ENCODE measurements around the gene TRNP1. TPM values are rescaled to one million over a fixed set of nuclear protein-coding genes. Genes with fewer than 3 reads are reported as not detected.

TRNP1 gene
- total RNA-seq, 1 donor from 2014 or later = 37.6 TPM

DNA sequence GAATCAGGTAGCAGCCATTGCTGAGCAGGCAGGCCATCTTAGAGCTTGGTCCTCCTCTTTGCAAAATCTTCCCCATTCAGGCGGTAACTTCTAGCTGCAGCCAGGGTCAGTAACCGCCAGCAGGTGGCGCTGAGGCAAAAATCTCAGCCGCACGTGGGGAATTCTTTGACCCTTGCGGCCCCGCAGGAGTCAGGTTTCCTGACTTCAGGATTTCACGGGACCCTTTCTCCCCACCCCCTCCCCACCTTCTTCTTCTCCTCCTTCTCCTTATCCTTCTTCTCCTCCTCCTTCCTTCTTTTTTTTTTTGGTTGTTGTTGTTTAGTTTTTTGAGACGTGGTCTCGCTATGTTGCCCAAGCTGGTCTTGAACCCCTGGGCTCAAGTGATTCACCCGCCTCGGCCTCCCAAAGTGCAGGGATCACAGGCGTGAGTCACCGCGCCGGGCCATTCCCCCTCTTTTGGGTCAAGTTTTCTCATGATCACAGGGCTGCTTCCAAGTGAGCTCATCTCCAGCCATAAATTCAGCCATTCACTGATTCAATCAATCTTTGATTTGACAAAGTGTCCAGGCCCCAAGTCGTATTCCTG lies 52.6 kb downstream of the TRNP1 start:
- Histone ChIP-seq H3K9me3 (no peaks in the 10 kb centered on the region), H3K4me1 (peaks cover 5 to 7% of the 10 kb centered on the region in 2 donors), H3K4me3 (no peak overlapping the region), H3K36me3 (no peaks in the 10 kb centered on the region), H3K27me3 (no peaks in the 10 kb centered on the region), H3K27ac (no peak overlapping the region)
- TF ChIP-seq, protein P1, sequence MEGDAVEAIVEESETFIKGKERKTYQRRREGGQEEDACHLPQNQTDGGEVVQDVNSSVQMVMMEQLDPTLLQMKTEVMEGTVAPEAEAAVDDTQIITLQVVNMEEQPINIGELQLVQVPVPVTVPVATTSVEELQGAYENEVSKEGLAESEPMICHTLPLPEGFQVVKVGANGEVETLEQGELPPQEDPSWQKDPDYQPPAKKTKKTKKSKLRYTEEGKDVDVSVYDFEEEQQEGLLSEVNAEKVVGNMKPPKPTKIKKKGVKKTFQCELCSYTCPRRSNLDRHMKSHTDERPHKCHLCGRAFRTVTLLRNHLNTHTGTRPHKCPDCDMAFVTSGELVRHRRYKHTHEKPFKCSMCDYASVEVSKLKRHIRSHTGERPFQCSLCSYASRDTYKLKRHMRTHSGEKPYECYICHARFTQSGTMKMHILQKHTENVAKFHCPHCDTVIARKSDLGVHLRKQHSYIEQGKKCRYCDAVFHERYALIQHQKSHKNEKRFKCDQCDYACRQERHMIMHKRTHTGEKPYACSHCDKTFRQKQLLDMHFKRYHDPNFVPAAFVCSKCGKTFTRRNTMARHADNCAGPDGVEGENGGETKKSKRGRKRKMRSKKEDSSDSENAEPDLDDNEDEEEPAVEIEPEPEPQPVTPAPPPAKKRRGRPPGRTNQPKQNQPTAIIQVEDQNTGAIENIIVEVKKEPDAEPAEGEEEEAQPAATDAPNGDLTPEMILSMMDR (IDR thresholded peaks at IDR 0.05) = peak; percentile 58 to 88 (median 81)
- intact Hi-C loops (cut with DNase I) = loop anchor here (10.0 kb wide), 1 partner anchor 239 kb away; no protein-coding TSS in a partner anchor
- peak in 1 of 2 donors; percentile 80 for DNase-seq (ENCODE audit: low spot score in 2 of 2)

DNA sequence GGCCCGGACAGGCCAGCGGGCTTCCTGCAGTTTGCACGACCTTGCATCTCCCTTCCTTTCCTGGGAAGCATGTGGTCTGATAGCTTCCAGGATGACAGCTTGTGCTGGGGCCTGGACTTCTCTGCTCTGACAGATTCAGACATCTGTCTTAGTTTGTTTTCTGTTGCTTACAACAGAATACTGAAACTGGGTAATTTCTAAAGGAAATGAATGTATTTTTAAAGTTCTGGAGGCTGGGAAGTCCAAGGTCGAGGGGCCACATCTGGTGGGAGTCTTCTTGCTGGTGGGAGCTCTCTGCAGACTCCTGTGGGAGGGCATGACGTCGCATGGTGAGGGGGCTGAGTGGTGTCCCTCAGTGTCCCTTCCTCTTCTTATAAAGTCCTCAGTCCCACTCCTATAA lies 54.4 kb downstream of the TRNP1 start:
- intact Hi-C loops (cut with DNase I) = loop anchor here (10.0 kb wide), 1 partner anchor 237 kb away; no protein-coding TSS in a partner anchor
- no peaks in the 10 kb centered on the region for H3K36me3 ChIP-seq
- H3K27ac ChIP-seq = no peak overlapping the region
- H3K9me3 ChIP-seq = no peaks in the 10 kb centered on the region
- H3K4me3 ChIP-seq = no peak overlapping the region
- DNase-seq (ENCODE audit: low spot score in 2 of 2) = no peak
- peaks cover 5 to 7% of the 10 kb centered on the region in 2 donors for H3K4me1 ChIP-seq
- no peaks in the 10 kb centered on the region for H3K27me3 ChIP-seq
- TF ChIP-seq, protein P1 (IDR thresholded peaks at IDR 0.05) = no peak

DNA sequence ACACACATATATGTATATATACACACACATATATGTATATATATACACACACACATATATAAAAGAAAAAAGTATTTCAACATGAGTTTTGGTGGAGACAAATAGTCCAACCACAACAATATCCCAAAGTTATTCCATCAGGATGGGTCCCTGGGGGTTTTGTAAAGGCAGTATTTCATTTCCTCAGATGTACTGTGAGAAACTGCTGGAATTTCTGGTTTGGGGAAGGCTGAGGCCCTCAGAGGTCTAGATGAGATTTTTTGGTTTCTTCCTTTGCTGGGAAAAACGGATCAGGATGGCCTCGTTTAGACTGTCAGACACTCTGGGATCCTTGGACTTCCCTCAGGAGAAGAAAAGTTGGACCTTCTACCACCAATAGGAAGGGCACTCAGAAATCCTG lies 55.6 kb downstream of the TRNP1 start:
- no peaks in the 10 kb centered on the region for H3K9me3 ChIP-seq
- H3K36me3 ChIP-seq = no peaks in the 10 kb centered on the region
- no peak overlapping the region for H3K27ac ChIP-seq
- TF ChIP-seq, protein P1 (IDR thresholded peaks at IDR 0.05) = no peak
- H3K27me3 ChIP-seq = no peaks in the 10 kb centered on the region
- H3K4me3 ChIP-seq = no peak overlapping the region
- intact Hi-C loops (cut with DNase I) = loop anchor here (10.0 kb wide), 1 partner anchor 236 kb away; no protein-coding TSS in a partner anchor
- DNase-seq (ENCODE audit: low spot score in 2 of 2) = no peak
- peaks cover 5 to 7% of the 10 kb centered on the region in 2 donors for H3K4me1 ChIP-seq

DNA sequence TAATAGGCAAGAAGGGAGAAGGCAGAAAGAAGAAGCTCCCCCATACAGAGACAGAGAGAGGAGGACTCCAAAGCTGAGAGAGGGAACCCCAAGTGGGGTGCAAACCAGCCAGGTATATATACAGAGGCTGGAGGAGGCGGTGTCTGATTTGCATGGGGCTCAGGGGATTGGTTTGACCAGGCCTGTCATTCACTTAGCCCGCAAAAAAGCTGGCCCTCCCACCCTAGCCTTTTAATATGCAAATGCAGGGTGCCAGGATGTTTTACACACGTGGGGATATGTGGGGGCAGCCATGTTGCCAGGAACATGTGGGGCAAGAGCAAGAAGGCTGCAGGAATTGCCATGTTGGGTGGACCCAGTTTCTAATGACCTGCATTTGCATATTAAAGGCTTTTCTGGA lies 56.1 kb downstream of the TRNP1 start:
- Histone ChIP-seq H3K36me3 (no peaks in the 10 kb centered on the region), H3K4me1 (peaks cover 5 to 7% of the 10 kb centered on the region in 2 donors), H3K27me3 (no peaks in the 10 kb centered on the region), H3K9me3 (no peaks in the 10 kb centered on the region), H3K4me3 (no peak overlapping the region), H3K27ac (no peak overlapping the region)
- intact Hi-C loops (cut with DNase I) = loop anchor here (10.0 kb wide), 1 partner anchor 235 kb away; no protein-coding TSS in a partner anchor
- TF ChIP-seq, protein P1 (IDR thresholded peaks at IDR 0.05) = no peak
- no peak for DNase-seq (ENCODE audit: low spot score in 2 of 2)

Other genes with a start within 250 kb of the TRNP1 start
- gene PIGV, start 205.7 kb upstream of the TRNP1 start, total RNA-seq = 8.8 TPM
- 36.0 TPM for gene ZDHHC18, start 167.0 kb upstream of the TRNP1 start, total RNA-seq
- 17.8 TPM for gene SFN, start 130.5 kb upstream of the TRNP1 start, total RNA-seq
- gene GPN2, start 103.4 kb upstream of the TRNP1 start, total RNA-seq = 7.5 TPM
- gene GPATCH3, start 93.2 kb upstream of the TRNP1 start, total RNA-seq = 2.0 TPM
- gene NR0B2, start 79.7 kb upstream of the TRNP1 start, total RNA-seq = not detected
- gene NUDC, start 71.9 kb upstream of the TRNP1 start, total RNA-seq = 19.2 TPM
- not detected for gene KDF1, start 33.2 kb upstream of the TRNP1 start, total RNA-seq
- gene TENT5B, start 19.2 kb downstream of the TRNP1 start, total RNA-seq = 45.4 TPM
- gene SLC9A1, start 161.4 kb downstream of the TRNP1 start, total RNA-seq = 22.0 TPM
- 36.2 TPM for gene WDTC1, start 240.9 kb downstream of the TRNP1 start, total RNA-seq

Data from ascending aorta (tissue), 2 donors.